HG02973 (cell line): ENCODE data around the gene RPLP2.

ENCODE experiments used
- ATAC-seq: cut with Tn5 transposase; IDR thresholded peaks from one replicate; pipeline ENCODE4 v1.9.1; 2021; ENCODE audit warnings: moderate library complexity; ENCODE audit not compliant: unreplicated experiment

Gene RPLP2

GRCh38 chr11:821512-822371 is 12.0 kb downstream of the RPLP2 start:
- no peak for ATAC-seq

- ATAC-seq: no peak
Measured at GRCh38 chr11:823441-824291, 13.9 kb downstream of the RPLP2 start.

- ATAC-seq: no peak
Measured at GRCh38 chr11:824292-824880, 14.6 kb downstream of the RPLP2 start.

GRCh38 chr11:824942-825341 is 15.2 kb downstream of the RPLP2 start:
- ATAC-seq: no peak

- no peak for ATAC-seq
Measured at GRCh38 chr11:825366-826226, 15.8 kb downstream of the RPLP2 start.

GRCh38 chr11:826227-826621 is 16.5 kb downstream of the RPLP2 start:
- ATAC-seq: no peak

- ATAC-seq: no peak
Measured at GRCh38 chr11:826836-827145, 17.0 kb downstream of the RPLP2 start.

GRCh38 chr11:827146-827896 is 17.6 kb downstream of the RPLP2 start:
- ATAC-seq: no peak

- ATAC-seq: no peak
Measured at GRCh38 chr11:827897-828192, 18.1 kb downstream of the RPLP2 start, which contains the start of gene CRACR2B. Gene CRACR2B, plus strand, starts transcription at chr11:827919. Its CDS starts 689 bp downstream, at chr11:828608.

GRCh38 chr11:828506-829175 is 18.9 kb downstream of the RPLP2 start:
- ATAC-seq: no peak

- no peak for ATAC-seq
Measured at GRCh38 chr11:829176-829846, 19.5 kb downstream of the RPLP2 start.

- no peak for ATAC-seq
Measured at GRCh38 chr11:829847-830294, 20.1 kb downstream of the RPLP2 start.

GRCh38 chr11:830295-831117 is 20.7 kb downstream of the RPLP2 start:
- no peak for ATAC-seq

GRCh38 chr11:831118-831864 is 21.5 kb downstream of the RPLP2 start:
- ATAC-seq: no peak

GRCh38 chr11:831961-832528 is 22.3 kb downstream of the RPLP2 start:
- no peak for ATAC-seq

- peak; percentile 35 for ATAC-seq
Measured at GRCh38 chr11:832529-833113, 22.9 kb downstream of the RPLP2 start, which contains the start of gene CD151. Gene CD151, plus strand, starts transcription at chr11:832952. Its CDS starts 3,118 bp downstream, at chr11:836070.
